Endothelial cell of umbilical vein (primary cell): Measurements from ENCODE around the gene FATE1. TPM values are rescaled to one million over a fixed set of nuclear protein-coding genes. Genes with fewer than 3 reads are reported as not detected.

Experiments
- BruUV-seq: library from RNA; stranded (reverse); fragments of 400-500 nt; replicated peaks from 2 replicates; lab custom pipeline; 2021; lab: Mats Ljungman, UMichigan
- CTCF ChIA-PET: fragments of 300-600, 350-600 bp; sonication (Branson Sonifier 250); formaldehyde crosslinking; loops from one replicate; lab custom pipeline; 2021; ENCODE audit warnings: antibody characterized with exemption, inconsistent platforms; lab: Charles Lee
- POLR2A ChIA-PET: fragments of 300-600, 350-600 bp; sonication (Branson Sonifier 250); formaldehyde crosslinking; loops from one replicate; lab custom pipeline; 2021; ENCODE audit warnings: antibody characterized with exemption, inconsistent platforms; lab: Charles Lee
- DNase-seq: peaks from one replicate; pipeline ENCODE4 v3.0.0-alpha.2; 2011; ENCODE audit warnings: low read depth, low spot score
- FAIRE-seq: peaks from 2 replicates; lab custom pipeline; 2011; peaks lifted over from hg19 to GRCh38; lab: Jason Lieb, UNC
- H2AFZ ChIP-seq: 2 replicates; pipeline ENCODE4 v1.6.0; 2012; ENCODE audit warnings: low read depth, low read length, control low read depth, inconsistent platforms
- H3K27ac ChIP-seq: 2 replicates; pipeline ENCODE4 v1.5.1; 2011; ENCODE audit warnings: low read depth, mild to moderate bottlenecking, control low read depth, low read length, moderate library complexity; ENCODE audit not compliant: insufficient read depth
- H3K27me3 ChIP-seq, 2 experiments: 2 replicates each; pipeline versions ENCODE4 v1.6.0 to v1.6.1; 2011; ENCODE audit warnings: low read length in 2 of 2, mixed read lengths in 1 of 2; ENCODE audit not compliant: control insufficient read depth in 2 of 2, insufficient read depth in 2 of 2
- H3K36me3 ChIP-seq, 2 experiments: 2 replicates in 1 of 2; 3 replicates in 1 of 2; pipeline ENCODE4 v1.5.1; 2011; ENCODE audit warnings: low read length in 2 of 2, mild to moderate bottlenecking in 1 of 2, moderate library complexity in 1 of 2; ENCODE audit not compliant: control insufficient read depth in 2 of 2, insufficient read depth in 2 of 2; ENCODE audit errors: extremely low read depth in 1 of 2
- H3K4me1 ChIP-seq: 3 replicates; pipeline ENCODE4 v1.5.1; 2011; ENCODE audit warnings: mild to moderate bottlenecking, low read length; ENCODE audit not compliant: control insufficient read depth, insufficient read depth; ENCODE audit errors: extremely low read depth
- H3K4me2 ChIP-seq: 2 replicates; pipeline ENCODE4 v1.6.1; 2011; ENCODE audit warnings: low read length, control low read depth, mixed read lengths; ENCODE audit not compliant: insufficient read depth
- H3K4me3 ChIP-seq, 3 experiments: fragments of 200-600 bp in 1 of 3; sonication (generic), shearing (Covaris generic) in 1 of 3; replicated peaks in 1 of 3; 2 replicates each; pipeline ENCODE4 v1.5.1; 2011 to 2016; ENCODE audit warnings: control low read depth in 3 of 3, low read length in 3 of 3, mild to moderate bottlenecking in 2 of 3, inconsistent platforms in 1 of 3, low read depth in 1 of 3, moderate library complexity in 1 of 3; ENCODE audit not compliant: insufficient read depth in 1 of 3
- H3K79me2 ChIP-seq: 2 replicates; pipeline ENCODE4 v1.6.0; 2012; ENCODE audit warnings: low read length, inconsistent platforms; ENCODE audit not compliant: control insufficient read depth, insufficient read depth
- H3K9ac ChIP-seq: replicated peaks from 2 replicates; pipeline ENCODE3; 2011; ENCODE audit warnings: low read length, control low read depth; ENCODE audit not compliant: insufficient read depth; ENCODE audit errors: extremely low read depth
- H3K9me1 ChIP-seq: replicated peaks from 3 replicates; pipeline ENCODE4 v1.6.0; 2011; ENCODE audit warnings: mild to moderate bottlenecking, low read length; ENCODE audit not compliant: control insufficient read depth, insufficient read depth; ENCODE audit errors: extremely low read depth
- H3K9me3 ChIP-seq: replicated peaks from 2 replicates; pipeline ENCODE4 v1.5.1; 2012; ENCODE audit warnings: low read length, inconsistent platforms; ENCODE audit not compliant: control insufficient read depth, insufficient read depth
- H4K20me1 ChIP-seq: replicated peaks from 2 replicates; pipeline ENCODE3; 2011; ENCODE audit warnings: mild to moderate bottlenecking, low read length; ENCODE audit not compliant: control insufficient read depth, insufficient read depth; ENCODE audit errors: extremely low read depth
- EZH2 ChIP-seq: IDR thresholded peaks from 2 replicates; pipeline ENCODE4 v1.6.1; 2012; ENCODE audit warnings: borderline replicate concordance, low read depth, mild to moderate bottlenecking, moderate library complexity, low read length, inconsistent platforms; ENCODE audit not compliant: severe bottlenecking
- FOS ChIP-seq: IDR thresholded peaks from 2 replicates; pipeline ENCODE4 v1.6.1; 2011; ENCODE audit warnings: mild to moderate bottlenecking, low read length, moderate library complexity, borderline replicate concordance; ENCODE audit not compliant: insufficient read depth
- GATA2 ChIP-seq: IDR thresholded peaks from 2 replicates; pipeline ENCODE4 v1.7.0; 2011; ENCODE audit warnings: low read depth, mild to moderate bottlenecking, moderate library complexity, mixed read lengths, low read length; ENCODE audit not compliant: insufficient read length, insufficient read depth
- JUN ChIP-seq: IDR thresholded peaks from 2 replicates; pipeline ENCODE4 v1.6.1; 2011; ENCODE audit warnings: borderline replicate concordance, low read depth; ENCODE audit not compliant: insufficient read length, insufficient read depth
- MYC ChIP-seq: IDR thresholded peaks from one replicate; pipeline ENCODE4 v1.6.1; 2011; ENCODE audit warnings: mild to moderate bottlenecking, low read depth, low read length
- POLR2A ChIP-seq: IDR thresholded peaks from 2 replicates; pipeline ENCODE4 v1.6.1; 2012; ENCODE audit warnings: low read depth, mild to moderate bottlenecking, control low read depth, low read length
- POLR2AphosphoS5 ChIP-seq: IDR thresholded peaks from 2 replicates; pipeline ENCODE4 v1.6.1; 2012; ENCODE audit warnings: low read depth, mild to moderate bottlenecking, control low read depth, low read length, moderate library complexity; ENCODE audit not compliant: insufficient read depth
- dilution Hi-C: fragments of 300-500 bp; cut with MboI; formaldehyde crosslinking; loops from one replicate; pipeline ENCODE4 v1.15.0; 2019; ENCODE audit warnings: low sequenced_read_pairs; ENCODE audit not compliant: extremely low pct_ligation_motif_present
- intact Hi-C: fragments of 100-400 bp; cut with micrococcal nuclease; formaldehyde crosslinking; loops from one replicate; pipeline ENCODE4 v1.10.0; 2022
- polyA plus RNA-seq, 4 experiments: library from polyadenylated mRNA; depleted of rRNA in 3 of 4; stranded (reverse) in 3 of 4; unstranded in 1 of 4; fragments of >200 nt; gene quantifications; 2 replicates each; pipeline versions ENCODE4 v1.2.1 to v1.2.3, GENCODE V29; 2011 to 2012; ENCODE audit warnings: missing spikeins in 1 of 4
- total RNA-seq: library from RNA; stranded (reverse); gene quantifications from 2 replicates; pipeline ENCODE4 v1.2.3, GENCODE V29; 2021
- TF ChIP-seq, protein P1 (sequence below): IDR thresholded peaks from 2 replicates; pipeline ENCODE4 v1.6.1; 2011; ENCODE audit not compliant: insufficient read depth, insufficient read length
- TF ChIP-seq, protein P2 (sequence below), 2 donors: IDR thresholded peaks; 1 replicate in 1 of 2; 2 replicates in 1 of 2; pipeline ENCODE4 v1.5.1; 2011; ENCODE audit warnings: low read length in 2 of 2, mild to moderate bottlenecking in 2 of 2, moderate library complexity in 2 of 2, control low read depth in 1 of 2, inconsistent platforms in 1 of 2, low read depth in 1 of 2; ENCODE audit not compliant: insufficient read depth in 1 of 2; ENCODE audit errors: extremely low read depth in 1 of 2

FATE1 gene
- total and polyA plus RNA-seq, 2 donors (not counting 3 experiments of a cell fraction or from before 2014, with no cell fraction given): not detected

DNA sequence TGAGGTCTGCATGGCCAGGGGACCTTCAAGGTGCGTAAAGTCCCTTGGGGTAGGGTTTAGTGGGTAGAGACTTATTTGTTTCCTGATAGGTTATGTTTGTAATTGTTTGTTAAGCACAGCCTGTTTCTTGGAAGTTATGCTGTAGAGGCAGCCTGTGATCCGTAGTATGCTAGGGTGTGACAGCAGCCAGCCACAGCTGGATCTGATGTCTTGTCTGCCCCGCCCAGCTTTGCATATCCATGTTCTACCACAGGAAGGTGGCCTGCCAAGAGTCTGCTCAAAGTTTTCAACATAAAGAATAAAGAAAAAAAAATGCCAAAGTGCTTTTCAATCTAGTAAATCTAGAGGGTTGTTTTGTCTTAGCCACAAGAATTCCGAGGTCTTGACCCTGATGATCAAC, 39.6 kb upstream of the FATE1 start:
- ChIA-PET CTCF (no interaction called here), POLR2A (no interaction called here)
- dilution Hi-C loops: no loop called here
- Histone ChIP-seq H3K36me3 (no peaks in the 10 kb centered on the region), H3K9me1 (no peaks in the 10 kb centered on the region), H3K27me3 (no peaks in the 10 kb centered on the region), H3K79me2 (no peaks in the 10 kb centered on the region), H3K4me3 (no peak overlapping the region), H3K4me2 (no peak overlapping the region), H4K20me1 (no peaks in the 10 kb centered on the region), H2AFZ (no peak overlapping the region), H3K27ac (no peak overlapping the region), H3K9ac (no peak overlapping the region), H3K4me1 (no peaks in the 10 kb centered on the region), H3K9me3 (no peaks in the 10 kb centered on the region)
- no peak for DNase-seq
- TF ChIP-seq GATA2 (no peak), EZH2 (no peak), FOS (no peak), POLR2AphosphoS5 (no peak), MYC (no peak), JUN (no peak), POLR2A (no peak)
- TF ChIP-seq, protein P1, sequence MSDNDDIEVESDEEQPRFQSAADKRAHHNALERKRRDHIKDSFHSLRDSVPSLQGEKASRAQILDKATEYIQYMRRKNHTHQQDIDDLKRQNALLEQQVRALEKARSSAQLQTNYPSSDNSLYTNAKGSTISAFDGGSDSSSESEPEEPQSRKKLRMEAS: no peak
- TF ChIP-seq, protein P2, sequence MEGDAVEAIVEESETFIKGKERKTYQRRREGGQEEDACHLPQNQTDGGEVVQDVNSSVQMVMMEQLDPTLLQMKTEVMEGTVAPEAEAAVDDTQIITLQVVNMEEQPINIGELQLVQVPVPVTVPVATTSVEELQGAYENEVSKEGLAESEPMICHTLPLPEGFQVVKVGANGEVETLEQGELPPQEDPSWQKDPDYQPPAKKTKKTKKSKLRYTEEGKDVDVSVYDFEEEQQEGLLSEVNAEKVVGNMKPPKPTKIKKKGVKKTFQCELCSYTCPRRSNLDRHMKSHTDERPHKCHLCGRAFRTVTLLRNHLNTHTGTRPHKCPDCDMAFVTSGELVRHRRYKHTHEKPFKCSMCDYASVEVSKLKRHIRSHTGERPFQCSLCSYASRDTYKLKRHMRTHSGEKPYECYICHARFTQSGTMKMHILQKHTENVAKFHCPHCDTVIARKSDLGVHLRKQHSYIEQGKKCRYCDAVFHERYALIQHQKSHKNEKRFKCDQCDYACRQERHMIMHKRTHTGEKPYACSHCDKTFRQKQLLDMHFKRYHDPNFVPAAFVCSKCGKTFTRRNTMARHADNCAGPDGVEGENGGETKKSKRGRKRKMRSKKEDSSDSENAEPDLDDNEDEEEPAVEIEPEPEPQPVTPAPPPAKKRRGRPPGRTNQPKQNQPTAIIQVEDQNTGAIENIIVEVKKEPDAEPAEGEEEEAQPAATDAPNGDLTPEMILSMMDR (IDR thresholded peaks at IDR 0.05; ENCODE audit: extremely low read depth in 1 of 2, insufficient read depth in 1 of 2, low read depth in 1 of 2, low read length in 2 of 2): no peak
- BruUV-seq: no TSS peak
- intact Hi-C loops: no loop called here
- no peak for FAIRE-seq
